Astrocyte (in vitro differentiated cells and primary cell): ENCODE data around the gene KRTAP2-2.

Source experiments
- CTCF ChIP-seq: IDR thresholded peaks from 2 replicates; pipeline ENCODE4 v1.5.1; 2011; ENCODE audit warnings: low read depth, mild to moderate bottlenecking, inconsistent platforms, low read length, moderate library complexity; ENCODE audit not compliant: insufficient read depth
- EZH2 ChIP-seq: IDR thresholded peaks from 2 replicates; pipeline ENCODE4 v1.6.1; 2012; ENCODE audit warnings: mild to moderate bottlenecking, low read length, inconsistent platforms; ENCODE audit not compliant: insufficient read depth

- no peak for TF ChIP-seq CTCF
- no peak for TF ChIP-seq EZH2
These were observed 27.6 kb upstream of the KRTAP2-2 start for GRCh38 chr17:41082626-41083025.
